ENCODE measurements around the gene TCF3.

The TCF3 gene

DNA sequence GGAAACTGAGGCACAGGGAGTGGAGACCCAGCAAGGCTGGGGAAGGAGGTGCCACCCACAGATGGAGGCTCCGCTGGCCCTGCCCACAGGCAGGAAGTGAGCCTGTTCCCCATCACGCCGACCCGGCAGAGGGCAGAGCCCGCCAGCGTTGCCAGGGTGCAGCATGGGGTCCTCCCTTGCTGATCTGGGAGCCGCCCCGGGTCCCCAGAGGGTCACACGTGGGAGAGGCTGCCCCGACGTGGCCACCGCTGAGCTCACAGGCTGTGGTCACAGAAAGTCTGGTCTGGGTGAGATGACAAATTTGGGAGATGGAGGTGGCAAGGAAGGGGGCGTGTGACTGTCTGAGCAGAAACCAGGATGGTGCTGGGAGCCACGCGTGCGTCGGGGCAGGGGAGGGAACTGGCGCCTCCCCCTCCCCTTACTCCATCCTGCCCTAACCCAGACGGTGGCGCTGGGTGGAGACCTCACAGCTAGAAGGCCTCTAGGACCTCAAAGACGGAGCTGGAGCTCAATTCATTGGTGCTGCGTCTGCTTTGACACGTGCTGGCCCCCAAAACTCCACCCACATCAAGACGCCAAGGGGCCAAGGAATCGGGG, 92.0 kb downstream of the TCF3 start:
- DNase-seq (ENCODE audit: low read depth in 2 of 2) = no peak
